Activated naive CD4-positive, alpha-beta T cell treated with anti-CD3 and anti-CD28 coated beads for 36 hours (primary cell): ENCODE data around the gene ARF3. TPM values are rescaled to one million over a fixed set of nuclear protein-coding genes. Genes with fewer than 3 reads are reported as not detected.

Experiments
- CTCF ChIA-PET: fragments of 350-600 bp; sonication (Branson Sonifier 250); formaldehyde crosslinking; loops from one replicate; lab custom pipeline; 2021; ENCODE audit warnings: antibody characterized with exemption; lab: Charles Lee
- DNase-seq: peaks from one replicate; pipeline ENCODE4 v3.0.0-alpha.2; 2020
- H3K27ac Mint-ChIP-seq: one replicate; pipeline ENCODE4 v1.8.0; 2021; ENCODE audit warnings: mild to moderate bottlenecking, mixed read lengths
- H3K27me3 Mint-ChIP-seq: one replicate; pipeline ENCODE4 v1.8.0; 2021; ENCODE audit warnings: low read depth, mixed read lengths
- H3K36me3 Mint-ChIP-seq: one replicate; pipeline ENCODE4 v1.8.0; 2021; ENCODE audit warnings: low read depth, mixed read lengths
- H3K4me1 Mint-ChIP-seq: one replicate; pipeline ENCODE4 v1.8.0; 2021; ENCODE audit warnings: low read depth, mixed read lengths
- H3K4me3 Mint-ChIP-seq: one replicate; pipeline ENCODE4 v1.8.0; 2021; ENCODE audit warnings: mild to moderate bottlenecking, moderate library complexity, mixed read lengths
- H3K9me3 Mint-ChIP-seq: one replicate; pipeline ENCODE4 v1.8.0; 2021; ENCODE audit warnings: mixed read lengths
- intact Hi-C: fragments of 100-400 bp; cut with micrococcal nuclease; formaldehyde crosslinking; loops from one replicate; pipeline ENCODE4 v1.15.1; 2023
- total RNA-seq, 2 experiments: library from RNA; stranded (reverse); gene quantifications; one replicate each; pipeline ENCODE4 v1.2.3, GENCODE V29; 2021

ARF3 gene
- total RNA-seq, 2 experiments from 2014 or later, result 84.4 to 87.3 TPM

- DNase-seq, result no peak
- Mint-ChIP-seq H3K27me3 (peaks cover 44% of the 10 kb centered on the region), H3K36me3 (no peaks in the 10 kb centered on the region), H3K4me3 (peak overlapping the region; percentile 61), H3K4me1 (peaks cover 31% of the 10 kb centered on the region), H3K27ac (no peak overlapping the region), H3K9me3 (no peaks in the 10 kb centered on the region)
- CTCF ChIA-PET, result interaction anchor here (0.6 to 4.0 kb wide), 7 partner anchors 8 to 49 kb away, joined by 3 to 26 read pairs (median 3); no protein-coding TSS in a partner anchor
- intact Hi-C loops, result loop anchor here (1.0 to 10.0 kb wide), 3 partner anchors 7 to 374 kb away; partner anchors contain the start of genes ARF3, DNAJC22 and WNT1
Observed at GRCh38 chr12:48970702-48971334, 13.5 kb upstream of the ARF3 start.

GRCh38 chr12:48969833-48970701, 12.8 kb upstream of the ARF3 start:
- Mint-ChIP-seq H3K27me3 (peaks cover 42% of the 10 kb centered on the region), H3K4me1 (peaks cover 31% of the 10 kb centered on the region), H3K9me3 (no peaks in the 10 kb centered on the region), H3K36me3 (no peaks in the 10 kb centered on the region), H3K27ac (no peak overlapping the region), H3K4me3 (no peak overlapping the region)
- DNase-seq, result peak; percentile 48
- intact Hi-C loops, result loop anchor here (1.0 to 10.0 kb wide), 3 partner anchors 8 to 375 kb away; partner anchors contain the start of genes ARF3, DNAJC22 and WNT1
- CTCF ChIA-PET, result interaction anchor here (0.6 to 5.6 kb wide), 15 partner anchors 9 to 155 kb away, joined by 3 to 37 read pairs (median 4); partner anchors contain the start of genes ARF3 and WNT1

GRCh38 chr12:48969160-48969771, 12.0 kb upstream of the ARF3 start:
- no peaks in the 10 kb centered on the region for H3K36me3 Mint-ChIP-seq
- no peaks in the 10 kb centered on the region for H3K9me3 Mint-ChIP-seq
- no peak overlapping the region for H3K4me3 Mint-ChIP-seq
- H3K27me3 Mint-ChIP-seq, result peaks cover 37% of the 10 kb centered on the region
- peaks cover 31% of the 10 kb centered on the region for H3K4me1 Mint-ChIP-seq
- no peak overlapping the region for H3K27ac Mint-ChIP-seq
- no peak for DNase-seq
- CTCF ChIA-PET, result interaction anchor here (0.6 to 5.6 kb wide), 14 partner anchors 9 to 154 kb away, joined by 3 to 37 read pairs (median 4); partner anchors contain the start of genes ARF3 and WNT1
- intact Hi-C loops, result no loop called here

GRCh38 chr12:48968467-48968866, 11.2 kb upstream of the ARF3 start:
- H3K4me1 Mint-ChIP-seq, result peaks cover 31% of the 10 kb centered on the region
- no peaks in the 10 kb centered on the region for H3K36me3 Mint-ChIP-seq
- no peak overlapping the region for H3K4me3 Mint-ChIP-seq
- intact Hi-C loops, result no loop called here
- no peak for DNase-seq
- CTCF ChIA-PET, result interaction anchor here (0.6 to 5.6 kb wide), 10 partner anchors 10 to 121 kb away, joined by 3 to 37 read pairs (median 5); partner anchors contain the start of genes ARF3 and WNT1
- H3K27ac Mint-ChIP-seq, result no peak overlapping the region
- H3K9me3 Mint-ChIP-seq, result no peaks in the 10 kb centered on the region
- peaks cover 34% of the 10 kb centered on the region for H3K27me3 Mint-ChIP-seq

- CTCF ChIA-PET, result interaction anchor here (0.6 to 5.6 kb wide), 6 partner anchors 10 to 122 kb away, joined by 3 to 37 read pairs (median 14); partner anchors contain the start of genes ARF3 and WNT1
- intact Hi-C loops, result no loop called here
- no peak overlapping the region for H3K27ac Mint-ChIP-seq
- no peak for DNase-seq
- no peaks in the 10 kb centered on the region for H3K36me3 Mint-ChIP-seq
- peaks cover 31% of the 10 kb centered on the region for H3K4me1 Mint-ChIP-seq
- peaks cover 29% of the 10 kb centered on the region for H3K27me3 Mint-ChIP-seq
- H3K9me3 Mint-ChIP-seq, result no peaks in the 10 kb centered on the region
- H3K4me3 Mint-ChIP-seq, result no peak overlapping the region
Observed at GRCh38 chr12:48967991-48968390, 10.7 kb upstream of the ARF3 start.

- Mint-ChIP-seq H3K27me3 (peaks cover 14% of the 10 kb centered on the region), H3K36me3 (no peaks in the 10 kb centered on the region), H3K4me1 (peaks cover 24% of the 10 kb centered on the region), H3K9me3 (no peaks in the 10 kb centered on the region), H3K27ac (no peak overlapping the region), H3K4me3 (no peak overlapping the region)
- DNase-seq, result no peak
- CTCF ChIA-PET, result interaction anchor here (0.5 to 5.6 kb wide), 10 partner anchors 13 to 663 kb away, joined by 3 to 37 read pairs (median 4); partner anchors contain the start of genes DDX23, PRPH and WNT1
- intact Hi-C loops, result no loop called here
Observed at GRCh38 chr12:48966177-48966895, 9.0 kb upstream of the ARF3 start.

- no peak overlapping the region for H3K27ac Mint-ChIP-seq
- H3K27me3 Mint-ChIP-seq, result peaks cover 4% of the 10 kb centered on the region
- intact Hi-C loops, result no loop called here
- peak; percentile 13 for DNase-seq
- H3K9me3 Mint-ChIP-seq, result no peaks in the 10 kb centered on the region
- H3K4me1 Mint-ChIP-seq, result peaks cover 14% of the 10 kb centered on the region
- no peaks in the 10 kb centered on the region for H3K36me3 Mint-ChIP-seq
- CTCF ChIA-PET, result interaction anchor here (0.6 to 5.6 kb wide), 4 partner anchors 13 to 38 kb away, joined by 3 to 37 read pairs (median 4); no protein-coding TSS in a partner anchor
- no peak overlapping the region for H3K4me3 Mint-ChIP-seq
Observed at GRCh38 chr12:48965298-48965838, 8.1 kb upstream of the ARF3 start.

- H3K9me3 Mint-ChIP-seq, result no peaks in the 10 kb centered on the region
- H3K27ac Mint-ChIP-seq, result no peak overlapping the region
- H3K27me3 Mint-ChIP-seq, result peaks cover 2% of the 10 kb centered on the region
- peaks cover 5% of the 10 kb centered on the region for H3K4me1 Mint-ChIP-seq
- no peaks in the 10 kb centered on the region for H3K36me3 Mint-ChIP-seq
- CTCF ChIA-PET, result interaction anchor here (0.5 to 1.4 kb wide), 4 partner anchors 23 to 182 kb away, joined by 3 read pairs; no protein-coding TSS in a partner anchor
- intact Hi-C loops, result no loop called here
- H3K4me3 Mint-ChIP-seq, result no peak overlapping the region
- no peak for DNase-seq
Observed at GRCh38 chr12:48961801-48962200, 4.5 kb upstream of the ARF3 start.

- peaks cover 9% of the 10 kb centered on the region for H3K4me1 Mint-ChIP-seq
- CTCF ChIA-PET, result interaction anchor here (0.5 to 1.9 kb wide), 2 partner anchors 27 to 70 kb away, joined by 3 to 6 read pairs; no protein-coding TSS in a partner anchor
- no peaks in the 10 kb centered on the region for H3K36me3 Mint-ChIP-seq
- no peak overlapping the region for H3K27ac Mint-ChIP-seq
- peaks cover 2% of the 10 kb centered on the region for H3K27me3 Mint-ChIP-seq
- H3K4me3 Mint-ChIP-seq, result no peak overlapping the region
- DNase-seq, result no peak
- intact Hi-C loops, result no loop called here
- H3K9me3 Mint-ChIP-seq, result no peaks in the 10 kb centered on the region
Observed at GRCh38 chr12:48961331-48961730, 4.0 kb upstream of the ARF3 start.

- H3K27ac Mint-ChIP-seq, result no peak overlapping the region
- H3K27me3 Mint-ChIP-seq, result peaks cover 2% of the 10 kb centered on the region
- H3K4me1 Mint-ChIP-seq, result peaks cover 14% of the 10 kb centered on the region
- no peaks in the 10 kb centered on the region for H3K9me3 Mint-ChIP-seq
- no peak overlapping the region for H3K4me3 Mint-ChIP-seq
- intact Hi-C loops, result no loop called here
- CTCF ChIA-PET, result interaction anchor here (1.0 to 1.9 kb wide), 2 partner anchors 9 to 28 kb away, joined by 3 to 6 read pairs; no protein-coding TSS in a partner anchor
- H3K36me3 Mint-ChIP-seq, result peaks cover 2% of the 10 kb centered on the region
- DNase-seq, result no peak
Observed at GRCh38 chr12:48960834-48961233, 3.5 kb upstream of the ARF3 start.

GRCh38 chr12:48958049-48958388, 732 bp upstream of the ARF3 start:
- DNase-seq, result no peak
- Mint-ChIP-seq H3K4me1 (peaks cover 29% of the 10 kb centered on the region), H3K27me3 (peaks cover 2% of the 10 kb centered on the region), H3K9me3 (no peaks in the 10 kb centered on the region), H3K36me3 (peaks cover 9% of the 10 kb centered on the region), H3K27ac (no peak overlapping the region), H3K4me3 (peak overlapping the region; percentile 97)
- CTCF ChIA-PET, result interaction anchor here (0.7 to 3.5 kb wide), 12 partner anchors 9 to 130 kb away, joined by 3 to 19 read pairs (median 4); partner anchors contain the start of gene WNT1
- intact Hi-C loops, result no loop called here
